CMK (cell line): ENCODE results near the gene NEMP2.

Source experiments
- DNase-seq: peaks from one replicate; pipeline ENCODE4 v3.0.0-alpha.2; 2010; ENCODE audit warnings: low read depth

NEMP2 gene

DNA sequence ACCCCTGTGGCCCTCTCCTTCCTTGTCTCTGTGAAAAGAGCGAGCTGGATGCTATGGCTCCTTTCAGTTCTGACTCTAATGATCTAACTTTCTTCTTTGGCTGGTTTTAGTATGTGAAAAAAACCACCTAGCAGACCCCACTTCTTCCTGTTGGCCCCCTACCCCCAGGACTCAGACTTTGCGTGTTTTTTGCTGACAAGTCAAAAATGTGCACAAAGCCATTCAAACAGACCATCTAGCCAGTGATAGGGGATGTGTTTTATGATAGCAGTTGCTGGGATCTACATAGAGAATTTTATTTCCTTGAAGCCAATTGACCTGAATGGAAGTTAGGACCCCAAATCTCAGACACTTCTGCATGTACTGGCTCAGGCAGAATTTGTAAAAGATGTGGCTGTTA, 77.3 kb downstream of the NEMP2 start:
- no peak for DNase-seq

DNA sequence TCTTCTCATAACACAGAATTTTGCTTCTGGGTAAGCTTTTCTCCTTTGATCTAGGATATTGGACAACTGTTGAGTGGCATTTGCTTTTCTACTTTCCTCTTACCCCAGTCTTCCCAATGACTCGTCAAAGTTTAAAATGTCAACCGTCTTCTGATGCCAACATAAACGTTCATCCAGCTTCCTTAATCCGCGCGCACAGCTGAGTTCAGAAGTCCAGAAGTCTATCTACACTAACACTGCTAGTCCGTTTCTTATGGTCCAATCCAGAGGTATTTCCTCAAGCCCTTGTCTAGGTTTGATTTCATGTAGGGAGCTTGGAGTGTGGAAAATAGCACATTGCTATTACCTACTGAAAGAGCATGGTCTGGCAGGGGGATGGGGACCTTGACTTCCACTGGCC, 77.7 kb downstream of the NEMP2 start:
- no peak for DNase-seq

DNA sequence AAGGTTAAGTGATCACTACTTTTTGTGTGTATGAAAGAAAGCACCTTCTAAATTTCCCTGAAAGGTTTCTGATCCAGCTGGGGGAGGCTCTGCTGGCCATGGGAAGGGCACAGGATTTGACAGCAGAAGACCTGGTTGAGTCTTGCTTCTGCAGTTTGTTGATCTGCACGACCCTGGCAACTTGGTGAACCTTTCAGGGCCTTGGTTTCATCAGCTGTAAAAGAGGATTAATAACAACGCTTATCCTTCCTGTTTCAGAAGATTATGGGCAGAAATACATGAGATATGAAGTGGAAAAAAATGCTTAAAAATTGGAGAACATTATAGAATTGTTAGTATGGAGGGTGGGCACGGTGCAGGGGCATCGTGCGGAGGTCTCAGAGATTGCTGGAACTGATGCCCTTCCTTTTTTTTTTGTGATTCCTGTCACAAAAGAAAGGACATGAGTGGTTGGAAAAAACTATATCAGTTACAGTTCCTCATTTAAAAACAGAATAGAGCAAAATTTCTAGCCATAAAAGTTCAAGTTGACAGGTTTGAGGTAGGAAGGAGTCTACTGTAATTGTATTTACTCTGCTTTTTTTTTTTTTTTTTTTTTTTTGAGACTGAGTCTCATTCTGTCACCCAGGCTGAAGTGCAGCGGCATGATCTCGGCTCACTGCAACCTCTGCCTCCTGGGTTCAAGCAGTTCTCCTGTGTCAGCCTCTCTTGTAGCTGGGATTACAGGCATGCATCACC, 79.0 kb downstream of the NEMP2 start:
- no peak for DNase-seq

DNA sequence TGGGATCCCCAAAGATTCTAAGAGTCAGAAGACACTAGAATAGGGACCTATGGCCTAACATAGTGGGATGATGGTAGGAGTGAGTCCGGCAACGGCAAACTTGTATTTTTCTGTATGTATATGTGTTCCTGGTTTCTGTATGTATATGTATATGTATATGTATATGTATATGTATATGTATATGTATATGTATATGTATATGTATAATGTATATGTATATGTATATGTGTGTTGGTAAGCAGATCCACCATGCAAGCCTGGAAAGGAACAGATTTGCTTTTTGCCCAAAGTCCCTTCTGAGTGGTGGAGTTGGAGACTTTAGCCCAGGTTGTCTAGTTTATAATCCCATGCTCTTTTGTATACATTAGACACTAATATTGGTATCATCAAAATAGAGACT, 79.7 kb downstream of the NEMP2 start:
- no peak for DNase-seq
